Measurements from ENCODE around the gene TNFAIP1.

GRCh38 chr17:28365487-28365886 lies 29.9 kb downstream of the TNFAIP1 start:
- TF ChIP-seq CTCF (IDR thresholded peaks at IDR 0.05) (no peak), POLR2A (IDR thresholded peaks at IDR 0.05) (no peak), POLR2AphosphoS5 (IDR thresholded peaks at IDR 0.05) (no peak)
